LNCaP clone FGC (cell line): Measurements from ENCODE around the gene RAB26.
A peak's percentile ranks its signal among the peaks of the same experiment; 100 is the strongest.

Source experiments
- DNase-seq: peaks from one replicate; pipeline ENCODE4 v3.0.0-alpha.2; 2011; ENCODE audit warnings: low read depth
- H3K4me3 ChIP-seq: 2 replicates; pipeline ENCODE4 v1.5.1; 2011; ENCODE audit warnings: mild to moderate bottlenecking, low read depth, low read length, control low read depth
- CTCF ChIP-seq: IDR thresholded peaks from 2 replicates; pipeline ENCODE4 v1.5.1; 2012; ENCODE audit warnings: mild to moderate bottlenecking; ENCODE audit not compliant: control insufficient read depth, insufficient read depth; ENCODE audit errors: extremely low read depth

The RAB26 gene

DNA sequence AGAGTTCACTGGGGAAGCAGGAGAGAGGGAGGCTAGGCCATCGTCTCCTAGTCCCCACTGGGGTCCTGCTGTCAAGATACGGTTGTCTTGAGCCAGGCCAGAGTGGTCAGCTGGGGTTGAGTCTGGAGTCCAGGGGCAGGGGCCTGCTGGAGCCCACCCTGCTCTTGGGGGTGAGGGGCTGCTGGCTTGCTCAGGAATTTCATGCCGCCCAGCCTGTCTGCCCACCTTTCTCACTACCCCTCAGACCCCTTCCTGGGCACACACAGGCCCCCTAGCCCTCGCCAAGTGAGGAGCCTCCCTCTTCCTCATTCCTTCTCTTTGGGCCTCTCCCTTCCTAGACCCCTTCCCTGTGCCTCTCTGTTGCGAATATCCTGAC lies 8.4 kb downstream of the RAB26 start:
- H3K4me3 ChIP-seq = peak overlapping the region; percentile 90
- TF ChIP-seq CTCF = no peak
- DNase-seq = no peak

DNA sequence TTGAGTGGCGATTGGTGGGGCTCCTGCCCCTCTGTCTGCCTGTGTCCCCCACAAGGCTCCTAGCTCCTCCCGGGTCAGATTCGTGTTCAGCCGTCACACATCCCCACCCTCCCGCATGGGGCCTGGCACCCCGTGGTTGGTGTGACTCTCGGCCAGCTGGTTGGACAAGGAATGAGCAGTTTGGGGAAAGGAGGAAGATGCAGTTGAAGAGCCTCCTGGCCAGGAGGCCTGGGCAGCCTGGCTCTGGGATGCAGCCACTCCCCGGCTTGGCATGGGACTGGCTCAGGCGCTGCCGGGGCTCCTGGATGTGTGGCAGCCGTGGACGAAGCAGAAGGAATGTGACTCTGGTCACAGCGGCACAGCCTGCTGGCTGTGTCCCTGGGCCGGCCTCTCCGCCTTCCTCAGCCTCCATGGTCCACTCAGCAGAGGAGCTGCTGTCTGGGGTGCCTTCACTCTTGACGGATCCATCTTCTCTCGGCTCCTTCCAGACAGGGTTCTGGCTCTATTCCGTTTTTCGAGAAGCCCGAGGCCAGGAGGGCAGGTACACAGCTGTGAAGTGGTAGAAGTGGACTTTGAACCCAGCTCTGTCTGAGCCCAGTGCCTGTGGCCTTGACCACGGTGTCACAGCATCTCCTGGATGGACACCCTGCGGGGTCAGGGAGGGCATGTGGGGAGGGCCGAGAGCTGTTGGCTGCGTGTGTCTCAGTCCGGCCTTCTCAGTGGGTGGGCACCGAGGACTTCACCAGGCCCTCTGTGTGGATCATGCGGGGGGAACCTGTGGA lies 9.2 kb downstream of the RAB26 start:
- no peak for TF ChIP-seq CTCF
- peak overlapping the region; percentile 90 for H3K4me3 ChIP-seq
- DNase-seq = no peak

- H3K4me3 ChIP-seq = no peak overlapping the region
- DNase-seq = no peak
- no peak for TF ChIP-seq CTCF
Measured at GRCh38 chr16:2158262-2158638, 9.8 kb downstream of the RAB26 start.

DNA sequence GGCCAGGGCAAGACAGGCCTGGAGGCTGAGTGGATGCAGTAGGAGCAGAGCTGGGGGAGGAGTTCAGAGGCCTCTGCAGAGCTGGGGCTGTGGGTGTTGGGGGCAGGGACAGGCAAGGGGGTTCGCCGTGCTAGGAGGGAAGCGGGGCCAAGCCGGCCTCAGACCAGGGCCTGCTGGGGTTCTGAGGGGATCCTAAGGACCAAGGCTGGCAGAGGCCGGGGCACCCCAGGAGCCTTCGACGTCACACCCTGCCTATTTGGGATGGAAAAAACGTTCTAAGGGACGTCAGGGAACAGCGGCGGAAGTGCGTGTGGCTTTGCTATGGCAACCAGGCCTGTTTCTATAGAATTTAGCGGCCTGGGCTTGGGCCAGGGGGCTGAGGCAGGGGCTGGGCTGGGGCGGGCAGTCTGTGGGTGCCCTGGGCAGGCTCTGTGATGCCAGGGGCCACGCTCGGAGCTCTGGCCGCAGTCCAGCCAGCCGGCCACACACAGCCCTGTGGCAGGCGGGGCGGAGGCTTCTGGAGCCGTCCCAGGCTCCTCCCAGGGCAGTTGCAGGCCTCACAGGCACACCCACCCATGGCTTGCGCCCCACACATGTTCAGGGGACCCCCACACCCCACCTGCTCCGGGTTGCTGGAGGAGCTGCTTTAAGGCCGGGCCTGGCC lies 10.9 kb downstream of the RAB26 start:
- no peak overlapping the region for H3K4me3 ChIP-seq
- TF ChIP-seq CTCF = no peak
- DNase-seq = no peak

DNA sequence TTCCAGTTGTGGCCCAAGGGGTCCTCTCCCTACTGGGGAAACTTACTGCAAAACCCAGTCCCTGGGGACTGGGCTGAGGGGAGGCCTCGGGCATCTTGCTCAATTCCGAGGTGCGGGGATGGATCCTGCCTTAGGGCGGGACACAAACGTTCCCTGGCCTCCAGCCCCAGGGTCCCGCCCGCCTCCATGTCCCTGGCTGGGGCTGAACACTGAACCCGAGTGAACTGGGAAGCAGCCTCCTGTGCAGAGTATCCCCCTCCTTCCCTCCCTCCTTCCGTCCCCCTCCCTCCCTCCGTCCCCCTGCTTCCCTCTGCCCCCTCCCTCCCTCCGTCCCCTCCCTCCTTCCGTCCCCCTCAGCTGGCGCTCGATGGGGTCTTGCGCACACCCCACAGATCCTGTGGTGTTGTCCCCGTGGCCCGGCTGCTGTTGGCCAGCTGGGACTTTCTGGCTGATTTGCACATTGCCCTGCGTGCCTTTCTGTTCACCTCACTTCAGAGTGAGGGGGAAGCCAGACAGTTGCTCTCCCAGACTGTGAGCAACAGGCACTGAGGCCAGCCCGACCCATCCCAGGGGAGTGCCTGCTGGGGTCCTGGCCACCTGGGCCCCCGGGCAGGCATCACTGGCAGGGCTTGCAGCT lies 12.6 kb downstream of the RAB26 start:
- DNase-seq = no peak
- H3K4me3 ChIP-seq = no peak overlapping the region
- TF ChIP-seq CTCF = no peak

DNA sequence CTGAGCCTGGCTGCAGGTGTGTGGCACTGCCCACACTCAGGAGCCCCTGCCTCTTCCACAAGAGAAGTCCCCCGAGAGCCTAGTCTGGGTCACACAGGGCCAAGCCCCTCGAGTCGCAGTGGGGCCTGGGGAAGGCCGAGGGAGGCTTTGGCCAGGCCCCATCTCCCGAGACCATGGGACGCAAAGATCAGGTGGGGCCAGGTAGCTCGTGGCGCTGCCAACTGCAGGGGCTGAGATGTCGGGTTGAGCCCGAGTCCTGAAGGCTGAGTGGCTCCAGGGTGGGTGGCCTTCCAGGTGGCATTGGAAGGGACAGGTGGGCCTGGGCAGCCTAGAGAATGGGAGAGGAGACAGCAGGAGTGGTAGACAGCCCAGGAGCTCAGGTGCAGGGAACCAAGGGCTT lies 13.5 kb downstream of the RAB26 start:
- no peak for TF ChIP-seq CTCF
- H3K4me3 ChIP-seq = no peak overlapping the region
- DNase-seq = no peak
